Hematopoietic multipotent progenitor cell (in vitro differentiated cells): ENCODE measurements around the gene BHLHE41. TPM values are rescaled to one million over a fixed set of nuclear protein-coding genes. Genes with fewer than 3 reads are reported as not detected.
A peak's percentile ranks its signal among the peaks of the same experiment; 100 is the strongest.

Source experiments
- DNase-seq, 3 donors: peaks; one replicate each; pipeline ENCODE4 v3.0.0-alpha.2; 2011 to 2015; ENCODE audit warnings: low read depth in 2 of 3, low spot score in 2 of 3
- total RNA-seq: library from RNA; depleted of rRNA; stranded (reverse); fragments of >200 nt; gene quantifications from one replicate; pipeline ENCODE4 v1.2.3, GENCODE V29; 2012

The BHLHE41 gene
- total RNA-seq, 1 donor: 0.81 TPM

GRCh38 chr12:26135010-26135420 is 10.2 kb upstream of the BHLHE41 start:
- DNase-seq: no peak

- DNase-seq: no peak
Measured at GRCh38 chr12:26134540-26134939, 9.7 kb upstream of the BHLHE41 start.

DNA sequence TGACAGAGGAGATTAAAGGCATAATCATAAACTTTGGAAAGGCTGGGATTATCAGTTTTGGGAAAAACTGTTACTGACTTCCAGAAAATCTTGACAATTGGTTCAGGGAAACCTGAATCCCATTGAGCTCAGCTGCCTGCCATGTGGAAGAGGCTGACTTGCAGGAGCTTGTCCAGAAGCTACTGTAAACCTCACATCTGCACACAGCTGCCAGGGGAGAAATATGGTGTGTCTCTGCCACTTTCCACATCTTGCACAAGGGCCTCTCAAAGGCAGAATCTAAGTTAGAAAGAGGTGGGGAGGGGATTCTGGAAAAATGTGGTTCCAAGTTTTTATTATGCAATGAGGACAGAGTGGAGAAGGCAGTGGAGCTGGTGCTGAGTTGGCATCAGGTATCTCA is 8.7 kb upstream of the BHLHE41 start:
- DNase-seq: no peak

DNA sequence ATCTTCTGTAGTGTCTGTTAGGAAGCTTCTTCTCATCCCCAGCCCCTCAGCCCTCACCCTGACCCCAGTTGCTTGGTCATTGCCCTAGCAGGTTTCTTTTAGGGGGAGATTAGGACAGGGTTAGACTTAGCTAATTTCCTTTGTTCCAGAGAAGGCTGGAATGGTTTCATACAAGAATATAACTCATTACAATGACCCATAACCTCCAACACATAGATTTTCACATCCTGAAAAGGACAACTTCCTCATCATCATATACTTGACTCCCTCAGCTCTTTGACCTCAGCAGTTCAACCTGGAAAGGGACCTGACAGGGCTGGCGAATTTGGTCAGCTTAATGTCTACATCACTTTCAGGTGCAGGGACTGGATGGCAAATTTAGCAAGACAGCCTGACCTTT is 8.0 kb upstream of the BHLHE41 start:
- DNase-seq: no peak

GRCh38 chr12:26131936-26132335 is 7.1 kb upstream of the BHLHE41 start:
- no peak for DNase-seq

- peak in 1 of 3 donors; percentile 41 for DNase-seq
Measured at GRCh38 chr12:26130728-26131127, 5.9 kb upstream of the BHLHE41 start.

DNA sequence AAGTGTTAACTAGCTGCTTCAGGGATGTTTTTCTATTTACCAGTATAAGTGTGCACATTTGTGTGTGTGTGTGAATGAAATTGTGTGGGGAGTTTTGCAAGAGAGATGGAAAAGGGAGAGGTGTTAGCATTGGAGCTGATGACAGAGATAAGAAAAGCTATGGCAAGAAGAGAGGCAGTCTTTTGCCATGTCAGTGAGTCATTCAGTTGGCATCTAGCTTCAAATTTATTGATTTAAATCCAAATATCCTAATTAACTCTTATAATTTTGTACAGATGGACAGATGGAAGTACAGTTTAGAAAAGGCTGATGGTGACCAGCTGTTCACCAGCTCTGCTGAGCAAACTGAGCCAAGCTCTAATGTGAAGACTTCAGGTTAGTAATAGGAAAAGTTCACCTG is 3.3 kb upstream of the BHLHE41 start:
- no peak for DNase-seq

DNA sequence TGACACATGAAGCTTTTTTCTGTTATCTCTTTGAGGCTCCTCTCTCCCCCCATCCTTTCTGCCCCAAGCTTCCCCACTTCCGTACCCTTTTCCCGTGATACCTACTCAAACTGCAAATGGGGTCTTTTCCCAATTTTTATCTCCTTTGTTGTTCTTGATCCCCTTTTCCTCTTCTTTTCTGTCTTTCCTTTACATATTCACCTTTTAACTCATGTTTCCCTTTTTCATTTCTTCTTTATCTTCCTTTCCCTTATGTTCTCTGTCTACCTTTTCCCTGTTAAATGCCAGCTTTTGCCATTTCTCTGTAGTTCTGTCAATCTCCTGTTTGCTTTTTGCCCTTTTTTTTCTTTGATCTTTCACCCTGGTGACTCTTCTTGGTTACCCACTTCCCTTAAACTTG is 2.6 kb upstream of the BHLHE41 start:
- no peak for DNase-seq

GRCh38 chr12:26126340-26127284 is 1.8 kb upstream of the BHLHE41 start:
- DNase-seq: peak in 2 of 3 donors; percentile 64 to 67

DNA sequence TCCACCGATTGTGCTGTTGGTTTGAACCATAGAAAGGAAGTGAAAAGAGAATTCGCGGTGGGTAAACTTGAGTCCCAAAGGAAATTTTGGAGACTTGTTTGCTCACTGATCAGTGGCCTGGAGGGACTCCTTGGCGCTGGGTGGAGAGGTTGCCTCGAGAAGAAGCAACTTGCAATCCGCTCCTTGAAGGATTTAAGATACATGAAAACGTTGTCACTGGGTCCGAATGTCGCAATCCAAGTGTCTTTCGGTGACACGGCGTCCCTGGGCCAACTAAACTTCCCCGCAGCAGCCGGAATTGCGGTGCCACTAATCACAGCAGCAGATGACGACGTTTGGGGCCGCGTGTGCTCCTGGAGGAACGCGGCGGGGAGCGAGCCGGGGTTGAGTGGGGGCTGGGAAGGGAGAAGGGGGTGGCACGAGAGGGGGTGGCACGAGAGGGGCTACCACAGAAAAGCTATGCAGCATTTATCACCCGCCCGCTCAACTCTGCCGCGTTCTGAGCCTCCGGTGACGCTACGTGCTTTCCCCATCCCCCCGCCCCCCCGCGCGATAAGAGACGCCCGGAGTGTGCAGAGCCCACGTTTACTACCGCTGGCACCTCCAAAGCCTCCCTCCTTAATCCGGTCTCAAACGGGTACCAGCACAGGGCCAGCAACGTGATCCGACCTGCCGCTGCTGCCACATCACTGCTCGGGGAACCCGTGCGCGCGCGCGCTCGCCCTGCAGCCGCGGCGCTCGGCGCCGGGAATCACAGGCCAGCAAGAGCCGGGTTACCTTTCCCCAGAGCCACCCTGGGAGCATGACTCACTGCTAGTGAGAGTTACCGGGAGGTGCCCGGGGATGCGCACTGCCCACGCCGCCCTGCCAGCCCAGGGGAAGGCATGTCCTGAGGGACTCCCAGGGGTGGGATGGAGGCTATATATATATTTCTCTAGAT is 833 bp upstream of the BHLHE41 start:
- peak in 2 of 3 donors; percentile 46 to 58 for DNase-seq

GRCh38 chr12:26123482-26123980 is 1.3 kb downstream of the BHLHE41 start:
- peak in 1 of 3 donors; percentile 8 for DNase-seq

DNA sequence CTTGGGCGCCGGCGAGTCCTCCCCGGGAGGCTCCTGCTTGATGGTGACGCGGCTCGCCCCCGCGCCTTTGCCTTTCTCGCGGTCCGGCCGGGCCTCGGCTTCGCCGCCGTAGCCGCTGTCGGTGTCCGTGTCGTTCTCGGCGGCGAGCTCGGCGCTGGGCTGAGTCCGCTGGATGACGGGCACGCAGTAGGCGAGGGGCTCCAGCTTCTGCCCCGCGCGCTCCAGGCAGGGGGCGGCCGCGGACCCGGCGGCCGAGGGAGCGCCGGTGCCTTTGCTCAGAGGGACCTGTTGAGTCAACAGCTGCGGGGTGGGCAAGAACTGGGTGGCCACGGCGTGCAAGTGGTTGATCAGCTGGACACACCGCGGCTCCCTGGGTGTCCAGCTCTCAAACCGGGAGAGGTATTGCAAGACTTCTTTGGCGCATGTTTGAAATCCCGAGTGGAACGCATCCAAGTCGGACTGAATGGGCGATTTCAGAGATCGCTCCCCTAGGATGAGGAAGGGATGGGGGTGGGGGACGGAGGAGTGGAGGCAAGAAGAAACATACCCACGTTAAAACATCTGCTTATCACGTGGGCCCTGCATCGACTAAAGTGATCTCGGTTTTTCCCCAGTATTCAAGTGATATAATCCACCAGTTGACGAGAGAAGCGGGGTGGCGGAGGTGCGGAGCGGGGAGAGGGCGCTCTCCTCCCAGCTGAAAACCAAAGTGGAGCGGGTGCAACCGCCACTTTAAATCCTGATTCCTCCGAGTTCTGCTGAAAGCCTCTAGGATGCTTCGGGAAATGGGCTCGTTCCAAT is 2.0 kb downstream of the BHLHE41 start:
- DNase-seq: peak in 2 of 3 donors; percentile 48 to 51

GRCh38 chr12:26122061-26122680 is 2.7 kb downstream of the BHLHE41 start:
- peak in 2 of 3 donors; percentile 67 to 75 for DNase-seq

DNA sequence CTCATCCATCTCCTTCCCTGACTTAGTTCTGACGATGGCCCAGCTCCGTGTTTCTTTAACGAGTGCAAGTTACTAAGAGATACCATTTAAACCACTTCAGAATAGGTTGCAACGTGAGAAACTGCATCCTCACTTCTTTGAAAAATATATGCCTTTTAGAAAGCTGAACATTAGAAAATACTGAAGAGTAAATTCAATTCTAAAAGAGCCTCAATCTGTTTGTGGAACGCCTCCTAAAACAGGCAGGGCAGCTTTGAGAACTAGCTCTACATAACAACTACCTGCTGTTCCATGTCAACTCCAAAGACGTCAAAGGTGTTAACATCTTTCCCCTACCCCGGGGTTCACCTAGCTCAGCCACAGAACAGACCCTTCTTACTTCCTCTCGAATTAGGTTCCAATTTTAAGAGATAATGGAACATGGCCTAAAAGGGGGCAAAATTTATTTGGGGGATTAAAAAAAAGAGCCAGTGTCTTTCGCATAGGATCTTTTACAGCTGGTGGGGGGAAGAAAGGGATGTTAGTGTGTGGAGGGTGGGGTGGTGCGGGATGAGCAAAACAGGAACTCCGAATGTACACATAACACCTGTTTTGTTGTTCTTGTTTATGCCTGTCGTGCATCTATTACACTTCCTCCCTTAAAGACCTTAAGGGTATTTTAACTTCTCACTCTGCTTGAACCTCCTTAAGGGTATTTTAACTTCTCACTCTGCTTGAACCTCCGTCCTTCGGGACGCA is 3.3 kb downstream of the BHLHE41 start:
- DNase-seq: peak in 1 of 3 donors; percentile 15

GRCh38 chr12:26120561-26121274 is 4.1 kb downstream of the BHLHE41 start:
- no peak for DNase-seq

- peak in 1 of 3 donors; percentile 72 for DNase-seq
Measured at GRCh38 chr12:26119391-26119989, 5.3 kb downstream of the BHLHE41 start.

DNA sequence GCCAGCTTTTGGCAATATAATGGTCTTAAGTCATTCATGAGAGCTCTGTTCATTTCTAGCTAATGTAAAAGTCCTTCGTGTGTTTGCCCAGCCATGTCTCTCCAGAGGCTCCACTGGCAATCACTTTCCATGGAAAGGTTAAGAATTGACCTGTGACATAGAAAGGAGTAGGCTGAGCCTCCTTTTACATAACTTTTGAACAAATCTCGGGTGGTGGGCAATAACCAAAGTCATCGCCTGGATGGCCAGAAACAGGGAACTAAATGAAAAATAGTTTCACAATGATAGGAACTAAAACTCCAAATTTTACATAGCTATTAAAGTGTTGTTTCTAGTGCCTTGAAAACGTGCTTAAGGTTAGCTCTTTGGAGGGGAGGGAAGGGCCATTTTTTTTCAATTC is 6.5 kb downstream of the BHLHE41 start:
- DNase-seq: no peak
